GM18873 (cell line): ENCODE results near the gene ADNP2.

Source experiments
- ATAC-seq: cut with Tn5 transposase; IDR thresholded peaks from one replicate; pipeline ENCODE4 v1.9.1; 2021; ENCODE audit warnings: mild to moderate bottlenecking, moderate library complexity, moderate number of reproducible peaks; ENCODE audit not compliant: unreplicated experiment, low FRiP score

Gene ADNP2

GRCh38 chr18:80104364-80104779, 4.7 kb upstream of the ADNP2 start:
- ATAC-seq, result no peak

- ATAC-seq, result peak; percentile 55
Observed at GRCh38 chr18:80105369-80106167, 3.5 kb upstream of the ADNP2 start.

- no peak for ATAC-seq
Observed at GRCh38 chr18:80106482-80107051, 2.5 kb upstream of the ADNP2 start.

- no peak for ATAC-seq
Observed at GRCh38 chr18:80107426-80107825, 1.6 kb upstream of the ADNP2 start.

- no peak for ATAC-seq
Observed at GRCh38 chr18:80108121-80108536, 933 bp upstream of the ADNP2 start.

GRCh38 chr18:80109676-80110078, 615 bp downstream of the ADNP2 start:
- no peak for ATAC-seq

GRCh38 chr18:80112624-80113248, 3.7 kb downstream of the ADNP2 start:
- ATAC-seq, result no peak

GRCh38 chr18:80115035-80115434, 6.0 kb downstream of the ADNP2 start:
- ATAC-seq, result no peak

GRCh38 chr18:80119111-80119510, 10.0 kb downstream of the ADNP2 start:
- ATAC-seq, result no peak

GRCh38 chr18:80120932-80121331, 11.9 kb downstream of the ADNP2 start:
- no peak for ATAC-seq

GRCh38 chr18:80124131-80124530, 15.1 kb downstream of the ADNP2 start:
- ATAC-seq, result no peak

GRCh38 chr18:80126797-80127196, 17.7 kb downstream of the ADNP2 start:
- ATAC-seq, result no peak

GRCh38 chr18:80127635-80128034, 18.6 kb downstream of the ADNP2 start:
- no peak for ATAC-seq

GRCh38 chr18:80129672-80130367, 20.8 kb downstream of the ADNP2 start:
- no peak for ATAC-seq

GRCh38 chr18:80130555-80130954, 21.5 kb downstream of the ADNP2 start:
- ATAC-seq, result no peak

GRCh38 chr18:80132180-80132812, 23.2 kb downstream of the ADNP2 start:
- ATAC-seq, result no peak

- no peak for ATAC-seq
Observed at GRCh38 chr18:80133124-80133523, 24.1 kb downstream of the ADNP2 start.

- no peak for ATAC-seq
Observed at GRCh38 chr18:80135136-80135535, 26.1 kb downstream of the ADNP2 start.

GRCh38 chr18:80136679-80137078, 27.6 kb downstream of the ADNP2 start:
- no peak for ATAC-seq

- ATAC-seq, result no peak
Observed at GRCh38 chr18:80137137-80137536, 28.1 kb downstream of the ADNP2 start.

GRCh38 chr18:80137976-80138375, 28.9 kb downstream of the ADNP2 start:
- ATAC-seq, result no peak
